Neural progenitor cell (in vitro differentiated cells): ENCODE results near the gene SPEN. TPM values are rescaled to one million over a fixed set of nuclear protein-coding genes. Genes with fewer than 3 reads are reported as not detected.

Experiments
- DNase-seq: peaks from one replicate; pipeline ENCODE4 v3.0.0-alpha.2; 2016; ENCODE audit warnings: low spot score
- H2AFZ ChIP-seq: fragments of 200-600 bp; sonication (generic); replicated peaks from 2 replicates; pipeline ENCODE4 v1.6.1; 2016; ENCODE audit warnings: antibody characterized with exemption
- H3F3A ChIP-seq: fragments of 200-600 bp; sonication (generic); 2 replicates; pipeline ENCODE4 v1.6.1; 2016; ENCODE audit warnings: antibody characterized with exemption, low read depth
- H3K27ac ChIP-seq: fragments of 200-600 bp; sonication (generic); 2 replicates; pipeline ENCODE4 v1.5.1; 2016; ENCODE audit warnings: mild to moderate bottlenecking
- H3K27me3 ChIP-seq: fragments of 200-600 bp; sonication (generic); 2 replicates; pipeline ENCODE4 v1.6.1; 2016; ENCODE audit warnings: mild to moderate bottlenecking, moderate library complexity
- H3K36me3 ChIP-seq: fragments of 200-600 bp; sonication (generic); 2 replicates; pipeline ENCODE4 v1.5.1; 2016
- H3K4me1 ChIP-seq: fragments of 200-600 bp; sonication (generic); 2 replicates; pipeline ENCODE4 v1.6.1; 2016; ENCODE audit warnings: mixed run types
- H3K4me2 ChIP-seq: fragments of 200-600 bp; sonication (generic); 2 replicates; pipeline ENCODE4 v1.6.1; 2016
- H3K4me3 ChIP-seq: fragments of 200-600 bp; sonication (generic); 2 replicates; pipeline ENCODE4 v1.5.1; 2016
- H3K79me2 ChIP-seq: fragments of 200-600 bp; sonication (generic); 2 replicates; pipeline ENCODE4 v1.6.1; 2016; ENCODE audit warnings: low read depth
- H3K9ac ChIP-seq: fragments of 200-600 bp; sonication (generic); 2 replicates; pipeline ENCODE4 v1.6.1; 2016
- H3K9me3 ChIP-seq: fragments of 200-600 bp; sonication (generic); 2 replicates; pipeline ENCODE4 v1.5.1; 2016; ENCODE audit warnings: low read depth
- H4K20me1 ChIP-seq: fragments of 200-600 bp; sonication (generic); 2 replicates; pipeline ENCODE4 v1.6.1; 2016; ENCODE audit warnings: low read depth
- H3K27ac Mint-ChIP-seq: 3 replicates; pipeline ENCODE4 v1.8.0; 2021; ENCODE audit warnings: mixed read lengths
- H3K27me3 Mint-ChIP-seq: 2 replicates; pipeline ENCODE4 v1.8.0; 2022; ENCODE audit warnings: low read depth, mild to moderate bottlenecking, inconsistent platforms, moderate library complexity, mixed read lengths; ENCODE audit not compliant: insufficient read depth
- H3K36me3 Mint-ChIP-seq: 3 replicates; pipeline ENCODE4 v1.8.0; 2021; ENCODE audit warnings: mixed read lengths
- H3K4me1 Mint-ChIP-seq: 3 replicates; pipeline ENCODE4 v1.8.0; 2021; ENCODE audit warnings: mixed read lengths
- H3K4me3 Mint-ChIP-seq: 3 replicates; pipeline ENCODE4 v1.8.0; 2021; ENCODE audit warnings: mild to moderate bottlenecking, moderate library complexity, mixed read lengths
- H3K9me3 Mint-ChIP-seq: 3 replicates; pipeline ENCODE4 v1.8.0; 2020; ENCODE audit warnings: mixed read lengths
- CTCF ChIP-seq: fragments of 200-600 bp; sonication (generic); IDR thresholded peaks from 2 replicates; pipeline ENCODE4 v1.5.1; 2017; ENCODE audit warnings: antibody characterized with exemption, mild to moderate bottlenecking
- EZH2 ChIP-seq: fragments of 200-600 bp; sonication (generic); IDR thresholded peaks from 2 replicates; pipeline ENCODE4 v1.6.1; 2017; ENCODE audit warnings: antibody characterized with exemption, mild to moderate bottlenecking, moderate library complexity
- EZH2phosphoT487 ChIP-seq: fragments of 200-600 bp; sonication (generic); IDR thresholded peaks from 2 replicates; pipeline ENCODE4 v1.6.1; 2017; ENCODE audit warnings: antibody characterized with exemption
- total RNA-seq: library from RNA; depleted of rRNA; stranded (reverse); fragments of >200 nt; gene quantifications from 2 replicates; pipeline ENCODE4 v1.2.3, GENCODE V29; 2015; ENCODE audit warnings: low replicate concordance

SPEN gene
- total RNA-seq, 1 donor from 2014 or later = 59.6 TPM

GRCh38 chr1:15944308-15945010 is 97.0 kb downstream of the SPEN start:
- DNase-seq = no peak
- Mint-ChIP-seq H3K4me3 (no peak overlapping the region), H3K4me1 (peaks cover 19% of the 10 kb centered on the region), H3K36me3 (peaks cover 20% of the 10 kb centered on the region), H3K27me3 (peaks cover 6% of the 10 kb centered on the region), H3K27ac (no peak overlapping the region), H3K9me3 (no peaks in the 10 kb centered on the region)
- Histone ChIP-seq H2AFZ (no peak overlapping the region), H3K27ac (no peak overlapping the region), H3K4me1 (no peaks in the 10 kb centered on the region), H3K36me3 (no peaks in the 10 kb centered on the region), H3K79me2 (no peaks in the 10 kb centered on the region), H3K9ac (no peak overlapping the region), H3F3A (peaks cover 3% of the 10 kb centered on the region), H3K27me3 (no peaks in the 10 kb centered on the region), H3K9me3 (no peaks in the 10 kb centered on the region), H4K20me1 (peaks cover 29% of the 10 kb centered on the region), H3K4me2 (no peak overlapping the region), H3K4me3 (no peak overlapping the region)
- TF ChIP-seq EZH2phosphoT487 = no peak
- no peak for TF ChIP-seq EZH2
- TF ChIP-seq CTCF = no peak

GRCh38 chr1:15945011-15945831 is 97.7 kb downstream of the SPEN start:
- Histone ChIP-seq H2AFZ (no peak overlapping the region), H3K4me1 (no peaks in the 10 kb centered on the region), H3K36me3 (no peaks in the 10 kb centered on the region), H3F3A (no peaks in the 10 kb centered on the region), H3K79me2 (no peaks in the 10 kb centered on the region), H3K4me3 (no peak overlapping the region), H3K27me3 (no peaks in the 10 kb centered on the region), H3K27ac (no peak overlapping the region), H4K20me1 (peaks cover 36% of the 10 kb centered on the region), H3K9me3 (no peaks in the 10 kb centered on the region), H3K4me2 (no peak overlapping the region), H3K9ac (no peak overlapping the region)
- no peak for DNase-seq
- TF ChIP-seq CTCF (no peak), EZH2phosphoT487 (no peak), EZH2 (no peak)
- H3K4me1 Mint-ChIP-seq = peaks cover 25% of the 10 kb centered on the region
- H3K4me3 Mint-ChIP-seq = no peak overlapping the region
- no peaks in the 10 kb centered on the region for H3K9me3 Mint-ChIP-seq
- H3K27ac Mint-ChIP-seq = no peak overlapping the region
- peaks cover 15% of the 10 kb centered on the region for H3K36me3 Mint-ChIP-seq
- peaks cover 6% of the 10 kb centered on the region for H3K27me3 Mint-ChIP-seq

- no peaks in the 10 kb centered on the region for H3K27me3 ChIP-seq
- H3K4me2 ChIP-seq = no peak overlapping the region
- H3K4me3 Mint-ChIP-seq = no peak overlapping the region
- no peaks in the 10 kb centered on the region for H3F3A ChIP-seq
- peaks cover 6% of the 10 kb centered on the region for H3K27me3 Mint-ChIP-seq
- H3K9me3 ChIP-seq = no peaks in the 10 kb centered on the region
- no peaks in the 10 kb centered on the region for H3K36me3 ChIP-seq
- H4K20me1 ChIP-seq = peaks cover 43% of the 10 kb centered on the region
- DNase-seq = no peak
- H3K27ac Mint-ChIP-seq = no peak overlapping the region
- H3K79me2 ChIP-seq = no peaks in the 10 kb centered on the region
- H3K9ac ChIP-seq = no peak overlapping the region
- peaks cover 32% of the 10 kb centered on the region for H3K4me1 Mint-ChIP-seq
- no peak overlapping the region for H3K27ac ChIP-seq
- H3K4me1 ChIP-seq = no peaks in the 10 kb centered on the region
- H3K9me3 Mint-ChIP-seq = no peaks in the 10 kb centered on the region
- no peak overlapping the region for H2AFZ ChIP-seq
- TF ChIP-seq EZH2 (no peak), EZH2phosphoT487 (no peak), CTCF (no peak)
- no peak overlapping the region for H3K4me3 ChIP-seq
- peaks cover 12% of the 10 kb centered on the region for H3K36me3 Mint-ChIP-seq
These were observed 98.4 kb downstream of the SPEN start for GRCh38 chr1:15945832-15946448.
